Measurements from ENCODE around the gene TMEM198. TPM values are rescaled to one million over a fixed set of nuclear protein-coding genes. Genes with fewer than 3 reads are reported as not detected.

The TMEM198 gene
- polyA plus RNA-seq, 1 donor (not counting 4 experiments of a cell fraction or from before 2014, with no cell fraction given), result 0.81 TPM

- Histone ChIP-seq H4K20me1 (ENCODE audit: control insufficient read depth, extremely low read depth, insufficient read depth, low read length) (no peaks in the 10 kb centered on the region), H3K27me3 (ENCODE audit: control insufficient read depth, extremely low read depth, insufficient read depth, low read length) (no peaks in the 10 kb centered on the region), H3K4me1 (ENCODE audit: control insufficient read depth, extremely low read depth, insufficient read depth, low read length) (peaks cover 7% of the 10 kb centered on the region), H3K27ac (ENCODE audit: control insufficient read depth, insufficient read depth, low read length) (no peak overlapping the region), H3K36me3 (ENCODE audit: control insufficient read depth in 2 of 2, extremely low read depth in 1 of 2, insufficient read depth in 2 of 2, low read length in 2 of 2) (no peaks in the 10 kb centered on the region), H3K9me3 (ENCODE audit: control insufficient read depth, low read depth, low read length) (no peaks in the 10 kb centered on the region), H3K79me2 (ENCODE audit: control insufficient read depth, insufficient read depth, low read length) (no peaks in the 10 kb centered on the region), H3K4me3 (ENCODE audit: control insufficient read depth in 2 of 3, extremely low read depth in 1 of 3, insufficient read depth in 2 of 3, low read depth in 1 of 3, low read length in 3 of 3) (no peak overlapping the region), H3K9ac (ENCODE audit: control insufficient read depth, extremely low read depth, insufficient read depth, low read length) (no peak overlapping the region), H3K9me1 (ENCODE audit: control insufficient read depth, extremely low read depth, insufficient read depth, low read length) (no peaks in the 10 kb centered on the region), H2AFZ (ENCODE audit: control insufficient read depth, low read length) (no peak overlapping the region), H3K4me2 (ENCODE audit: control insufficient read depth, extremely low read depth, insufficient read depth, low read depth, low read length) (no peak overlapping the region)
- DNase-seq (ENCODE audit: low read depth, low spot score), result no peak
- TF ChIP-seq EZH2 (IDR thresholded peaks at IDR 0.05; ENCODE audit: low read length), result no peak
- TF ChIP-seq, protein P1, sequence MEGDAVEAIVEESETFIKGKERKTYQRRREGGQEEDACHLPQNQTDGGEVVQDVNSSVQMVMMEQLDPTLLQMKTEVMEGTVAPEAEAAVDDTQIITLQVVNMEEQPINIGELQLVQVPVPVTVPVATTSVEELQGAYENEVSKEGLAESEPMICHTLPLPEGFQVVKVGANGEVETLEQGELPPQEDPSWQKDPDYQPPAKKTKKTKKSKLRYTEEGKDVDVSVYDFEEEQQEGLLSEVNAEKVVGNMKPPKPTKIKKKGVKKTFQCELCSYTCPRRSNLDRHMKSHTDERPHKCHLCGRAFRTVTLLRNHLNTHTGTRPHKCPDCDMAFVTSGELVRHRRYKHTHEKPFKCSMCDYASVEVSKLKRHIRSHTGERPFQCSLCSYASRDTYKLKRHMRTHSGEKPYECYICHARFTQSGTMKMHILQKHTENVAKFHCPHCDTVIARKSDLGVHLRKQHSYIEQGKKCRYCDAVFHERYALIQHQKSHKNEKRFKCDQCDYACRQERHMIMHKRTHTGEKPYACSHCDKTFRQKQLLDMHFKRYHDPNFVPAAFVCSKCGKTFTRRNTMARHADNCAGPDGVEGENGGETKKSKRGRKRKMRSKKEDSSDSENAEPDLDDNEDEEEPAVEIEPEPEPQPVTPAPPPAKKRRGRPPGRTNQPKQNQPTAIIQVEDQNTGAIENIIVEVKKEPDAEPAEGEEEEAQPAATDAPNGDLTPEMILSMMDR (optimal IDR thresholded peaks at IDR 0.05 in 1 of 3, IDR thresholded peaks at IDR 0.05 in 1 of 3, conservative IDR thresholded peaks at IDR 0.05 in 1 of 3; ENCODE audit: extremely low read depth in 1 of 3, insufficient read depth in 2 of 3, low read length in 3 of 3), result no peak
- FAIRE-seq, result no peak
- dilution Hi-C loops (cut with MboI; ENCODE audit: extremely low pct_ligation_motif_present, low sequenced_read_pairs), result no loop called here
These were observed 23.3 kb downstream of the TMEM198 start for GRCh38 chr2:219567131-219567530.

GRCh38 chr2:219567791-219568361 lies 24.0 kb downstream of the TMEM198 start:
- H3K9me1 ChIP-seq (ENCODE audit: control insufficient read depth, extremely low read depth, insufficient read depth, low read length), result no peaks in the 10 kb centered on the region
- TF ChIP-seq EZH2 (IDR thresholded peaks at IDR 0.05; ENCODE audit: low read length), result no peak
- TF ChIP-seq, protein P1 (optimal IDR thresholded peaks at IDR 0.05 in 1 of 3, IDR thresholded peaks at IDR 0.05 in 1 of 3, conservative IDR thresholded peaks at IDR 0.05 in 1 of 3; ENCODE audit: extremely low read depth in 1 of 3, insufficient read depth in 2 of 3, low read length in 3 of 3), result no peak
- DNase-seq (ENCODE audit: low read depth, low spot score) (no peak), FAIRE-seq (no peak)
- dilution Hi-C loops (cut with MboI; ENCODE audit: extremely low pct_ligation_motif_present, low sequenced_read_pairs), result no loop called here
- H3K27ac ChIP-seq (ENCODE audit: control insufficient read depth, insufficient read depth, low read length), result no peak overlapping the region
- H3K4me2 ChIP-seq (ENCODE audit: control insufficient read depth, extremely low read depth, insufficient read depth, low read depth, low read length), result no peak overlapping the region
- no peaks in the 10 kb centered on the region for H4K20me1 ChIP-seq (ENCODE audit: control insufficient read depth, extremely low read depth, insufficient read depth, low read length)
- no peaks in the 10 kb centered on the region for H3K79me2 ChIP-seq (ENCODE audit: control insufficient read depth, insufficient read depth, low read length)
- no peaks in the 10 kb centered on the region for H3K27me3 ChIP-seq (ENCODE audit: control insufficient read depth, extremely low read depth, insufficient read depth, low read length)
- no peak overlapping the region for H2AFZ ChIP-seq (ENCODE audit: control insufficient read depth, low read length)
- no peaks in the 10 kb centered on the region for H3K9me3 ChIP-seq (ENCODE audit: control insufficient read depth, low read depth, low read length)
- no peak overlapping the region for H3K4me3 ChIP-seq (ENCODE audit: control insufficient read depth in 2 of 3, extremely low read depth in 1 of 3, insufficient read depth in 2 of 3, low read depth in 1 of 3, low read length in 3 of 3)
- no peak overlapping the region for H3K9ac ChIP-seq (ENCODE audit: control insufficient read depth, extremely low read depth, insufficient read depth, low read length)
- peaks cover 8% of the 10 kb centered on the region for H3K4me1 ChIP-seq (ENCODE audit: control insufficient read depth, extremely low read depth, insufficient read depth, low read length)
- no peaks in the 10 kb centered on the region for H3K36me3 ChIP-seq (ENCODE audit: control insufficient read depth in 2 of 2, extremely low read depth in 1 of 2, insufficient read depth in 2 of 2, low read length in 2 of 2)

Measured in keratinocyte (primary cell).